ENCODE measurements around the gene MIEF1.
A peak's percentile ranks its signal among the peaks of the same experiment; 100 is the strongest.

The MIEF1 gene

GRCh38 chr22:39510529-39511149, 8.5 kb downstream of the MIEF1 start:
- FAIRE-seq: no peak
- TF ChIP-seq TAF1 (IDR thresholded peaks at IDR 0.05; ENCODE audit: borderline replicate concordance, low read depth, low read length) (no peak), POLR2A (IDR thresholded peaks at IDR 0.05; ENCODE audit: low read depth, low read length) (no peak), POLR2AphosphoS5 (IDR thresholded peaks at IDR 0.05; ENCODE audit: low read depth, low read length) (no peak)

GRCh38 chr22:39511226-39511625, 9.1 kb downstream of the MIEF1 start:
- DNase-seq (ENCODE audit: insufficient read length) (no peak), FAIRE-seq (no peak)
- no peak for TF ChIP-seq POLR2A (IDR thresholded peaks at IDR 0.05; ENCODE audit: low read depth, low read length)
- no peak for TF ChIP-seq TAF1 (IDR thresholded peaks at IDR 0.05; ENCODE audit: borderline replicate concordance, low read depth, low read length)
- no peak for TF ChIP-seq POLR2AphosphoS5 (IDR thresholded peaks at IDR 0.05; ENCODE audit: low read depth, low read length)

More at GRCh38 chr22:39510529-39511149, 8.5 kb downstream of the MIEF1 start:
- DNase-seq (ENCODE audit: insufficient read length): no peak

- DNase-seq (ENCODE audit: insufficient read length) (no peak), FAIRE-seq (no peak)
- TF ChIP-seq POLR2A (IDR thresholded peaks at IDR 0.05; ENCODE audit: low read depth, low read length) (no peak), POLR2AphosphoS5 (IDR thresholded peaks at IDR 0.05; ENCODE audit: low read depth, low read length) (no peak), TAF1 (IDR thresholded peaks at IDR 0.05; ENCODE audit: borderline replicate concordance, low read depth, low read length) (no peak)
Measured at GRCh38 chr22:39512026-39512425, 9.9 kb downstream of the MIEF1 start.

GRCh38 chr22:39513791-39514190, 11.7 kb downstream of the MIEF1 start:
- FAIRE-seq: no peak
- DNase-seq (ENCODE audit: insufficient read length): no peak
- TF ChIP-seq POLR2A (IDR thresholded peaks at IDR 0.05; ENCODE audit: low read depth, low read length) (no peak), TAF1 (IDR thresholded peaks at IDR 0.05; ENCODE audit: borderline replicate concordance, low read depth, low read length) (no peak), POLR2AphosphoS5 (IDR thresholded peaks at IDR 0.05; ENCODE audit: low read depth, low read length) (no peak)

- DNase-seq (ENCODE audit: insufficient read length) (no peak), FAIRE-seq (peak; percentile 65)
- TF ChIP-seq TAF1 (IDR thresholded peaks at IDR 0.05; ENCODE audit: borderline replicate concordance, low read depth, low read length) (no peak), POLR2A (IDR thresholded peaks at IDR 0.05; ENCODE audit: low read depth, low read length) (no peak), POLR2AphosphoS5 (IDR thresholded peaks at IDR 0.05; ENCODE audit: low read depth, low read length) (no peak)
Measured at GRCh38 chr22:39514373-39514973, 12.4 kb downstream of the MIEF1 start.

- FAIRE-seq: peak; percentile 24
- no peak for DNase-seq (ENCODE audit: insufficient read length)
- TF ChIP-seq POLR2AphosphoS5 (IDR thresholded peaks at IDR 0.05; ENCODE audit: low read depth, low read length): no peak
- TF ChIP-seq POLR2A (IDR thresholded peaks at IDR 0.05; ENCODE audit: low read depth, low read length): no peak
- no peak for TF ChIP-seq TAF1 (IDR thresholded peaks at IDR 0.05; ENCODE audit: borderline replicate concordance, low read depth, low read length)
Measured at GRCh38 chr22:39515266-39516050, 13.4 kb downstream of the MIEF1 start.

GRCh38 chr22:39517470-39517869, 15.4 kb downstream of the MIEF1 start:
- DNase-seq (ENCODE audit: insufficient read length): no peak
- TF ChIP-seq POLR2AphosphoS5 (IDR thresholded peaks at IDR 0.05; ENCODE audit: low read depth, low read length): peak; percentile 62
- no peak for TF ChIP-seq TAF1 (IDR thresholded peaks at IDR 0.05; ENCODE audit: borderline replicate concordance, low read depth, low read length)
- TF ChIP-seq POLR2A (IDR thresholded peaks at IDR 0.05; ENCODE audit: low read depth, low read length): peak; percentile 41

GRCh38 chr22:39518144-39518786, 16.2 kb downstream of the MIEF1 start:
- DNase-seq (ENCODE audit: insufficient read length) (no peak), FAIRE-seq (no peak)
- TF ChIP-seq POLR2A (IDR thresholded peaks at IDR 0.05; ENCODE audit: low read depth, low read length): no peak
- no peak for TF ChIP-seq TAF1 (IDR thresholded peaks at IDR 0.05; ENCODE audit: borderline replicate concordance, low read depth, low read length)
- no peak for TF ChIP-seq POLR2AphosphoS5 (IDR thresholded peaks at IDR 0.05; ENCODE audit: low read depth, low read length)

More at GRCh38 chr22:39517470-39517869, 15.4 kb downstream of the MIEF1 start:
- FAIRE-seq: no peak

GRCh38 chr22:39518996-39519680, 17.0 kb downstream of the MIEF1 start:
- TF ChIP-seq POLR2AphosphoS5 (IDR thresholded peaks at IDR 0.05; ENCODE audit: low read depth, low read length) (no peak), TAF1 (IDR thresholded peaks at IDR 0.05; ENCODE audit: borderline replicate concordance, low read depth, low read length) (no peak), POLR2A (IDR thresholded peaks at IDR 0.05; ENCODE audit: low read depth, low read length) (no peak; the same call in none of the 2 replicates)
- no peak for DNase-seq (ENCODE audit: insufficient read length)
- FAIRE-seq: peak; percentile 50

- peak; percentile 70; the same call in 1 of the 2 replicates for TF ChIP-seq POLR2A (IDR thresholded peaks at IDR 0.05; ENCODE audit: low read depth, low read length)
- peak; percentile 76 for TF ChIP-seq TAF1 (IDR thresholded peaks at IDR 0.05; ENCODE audit: borderline replicate concordance, low read depth, low read length)
- no peak for TF ChIP-seq POLR2AphosphoS5 (IDR thresholded peaks at IDR 0.05; ENCODE audit: low read depth, low read length)
- DNase-seq (ENCODE audit: insufficient read length): peak; percentile 99
- FAIRE-seq: no peak
Measured at GRCh38 chr22:39519681-39520225, 17.7 kb downstream of the MIEF1 start.

Data from GM12892 (cell line).